ENCODE measurements around the gene GAREM1. TPM values are rescaled to one million over a fixed set of nuclear protein-coding genes. Genes with fewer than 3 reads are reported as not detected.

GAREM1 gene
- total RNA-seq, 2 experiments from 2014 or later, result 0.18 TPM; not detected in 1

DNA sequence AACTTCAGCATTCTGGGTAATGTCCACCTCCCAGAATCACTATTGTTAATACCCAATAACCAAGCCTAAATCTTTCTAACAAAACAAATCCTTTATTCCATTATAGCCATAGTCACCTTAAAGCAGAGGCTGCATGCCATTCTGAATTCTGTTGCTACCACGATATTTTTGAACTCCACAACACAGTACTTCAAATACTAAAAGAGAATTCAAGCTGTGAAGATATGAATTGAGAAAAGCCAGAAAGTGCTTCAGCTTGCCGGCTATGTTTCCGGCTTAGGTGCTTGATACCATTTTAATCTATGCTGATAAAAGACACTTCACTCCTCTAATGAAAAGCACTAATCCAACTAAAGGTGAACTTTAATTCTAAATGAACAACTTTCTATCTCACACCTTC is 41.3 kb downstream of the GAREM1 start:
- Mint-ChIP-seq H3K9me3 (peaks cover 3% of the 10 kb centered on the region), H3K27me3 (peaks cover 12% of the 10 kb centered on the region), H3K4me3 (no peak overlapping the region), H3K27ac (no peak overlapping the region), H3K4me1 (no peaks in the 10 kb centered on the region), H3K36me3 (ENCODE audit: low read depth) (no peaks in the 10 kb centered on the region)
- POLR2A ChIA-PET, result no interaction called here
- DNase-seq, result no peak
- CTCF ChIA-PET, result no interaction called here

DNA sequence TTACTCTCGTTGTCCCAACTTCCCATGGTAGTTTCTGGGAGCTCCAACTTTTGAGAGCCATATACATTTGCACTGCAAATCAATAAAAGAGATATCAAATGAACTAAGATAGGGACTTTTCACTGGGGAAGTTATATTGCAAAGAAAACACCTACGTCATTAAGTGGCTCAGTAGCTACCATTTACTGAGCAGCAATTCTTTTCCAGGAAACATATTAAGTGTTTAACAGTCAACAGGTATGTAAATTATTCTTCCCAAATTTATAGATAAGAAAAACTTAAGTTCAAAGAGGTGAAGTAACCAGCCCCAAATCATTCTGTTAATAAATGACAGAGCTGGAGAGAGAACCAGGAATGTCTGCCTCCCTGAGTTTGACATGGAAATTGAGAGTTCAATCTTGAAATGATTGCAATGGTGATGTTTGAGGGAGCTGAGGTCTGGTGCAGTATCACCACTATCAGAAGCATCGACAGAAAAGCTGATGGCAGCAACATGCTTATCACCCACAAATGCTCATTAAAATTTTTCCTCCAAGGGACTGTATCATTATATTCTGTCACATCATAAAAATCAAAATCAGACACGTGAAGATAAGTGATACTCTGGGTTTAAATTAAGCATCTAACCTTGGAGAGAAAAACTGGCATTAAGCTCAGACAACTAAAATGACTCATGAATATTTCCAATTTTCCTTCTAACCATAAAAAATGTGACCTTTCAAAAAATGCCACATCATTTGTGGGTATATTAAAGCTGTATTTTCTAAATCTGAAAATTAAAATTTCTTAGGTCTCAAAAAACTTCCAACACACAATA is 43.4 kb downstream of the GAREM1 start:
- Mint-ChIP-seq H3K27ac (no peak overlapping the region), H3K4me3 (no peak overlapping the region), H3K9me3 (peaks cover 3% of the 10 kb centered on the region), H3K27me3 (peaks cover 8% of the 10 kb centered on the region), H3K4me1 (no peaks in the 10 kb centered on the region), H3K36me3 (ENCODE audit: low read depth) (no peaks in the 10 kb centered on the region)
- ChIA-PET POLR2A (no interaction called here), CTCF (no interaction called here)
- DNase-seq, result no peak

DNA sequence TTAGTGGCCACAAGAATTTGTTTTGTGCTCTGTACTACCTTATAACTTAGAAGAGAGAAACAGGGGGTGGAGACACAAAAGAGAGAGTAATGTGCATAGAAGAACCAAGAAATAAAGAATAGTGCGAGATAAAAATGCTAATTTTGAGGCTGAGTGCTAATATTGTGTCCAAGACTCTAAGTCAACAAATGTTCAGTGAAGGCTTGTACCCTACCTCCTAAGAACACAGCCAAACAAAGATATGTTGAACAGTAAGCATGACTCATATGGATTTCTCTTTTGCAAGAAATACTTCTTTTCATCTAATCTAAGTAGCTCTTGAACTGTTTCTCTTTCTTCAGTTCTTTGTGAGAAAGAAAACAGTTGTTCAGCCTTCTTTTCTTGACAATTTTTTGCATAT is 45.2 kb downstream of the GAREM1 start:
- H3K27ac Mint-ChIP-seq, result no peak overlapping the region
- CTCF ChIA-PET, result no interaction called here
- POLR2A ChIA-PET, result no interaction called here

DNA sequence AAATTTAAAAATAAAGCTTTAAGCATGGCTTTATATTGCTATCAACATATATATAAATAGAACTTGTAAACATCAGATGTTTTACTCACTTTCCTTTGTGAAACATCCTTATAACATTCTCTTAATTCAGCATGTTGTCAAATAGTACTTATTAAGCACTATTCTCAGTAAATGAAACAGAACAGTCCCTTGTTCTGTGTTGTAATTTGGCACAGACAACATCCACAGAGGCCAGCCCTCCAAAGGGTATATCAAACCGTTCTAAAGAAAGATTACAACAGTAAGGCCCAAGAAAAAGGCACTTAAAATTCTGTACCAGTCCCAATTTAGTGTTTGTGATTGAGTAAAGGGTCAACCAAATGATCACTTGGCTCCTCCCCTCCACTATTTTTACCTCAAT is 46.0 kb downstream of the GAREM1 start:
- H3K27ac Mint-ChIP-seq, result no peak overlapping the region
- H3K4me1 Mint-ChIP-seq, result no peaks in the 10 kb centered on the region
- H3K9me3 Mint-ChIP-seq, result no peaks in the 10 kb centered on the region
- no peaks in the 10 kb centered on the region for H3K36me3 Mint-ChIP-seq (ENCODE audit: low read depth)
- DNase-seq, result no peak
- ChIA-PET POLR2A (no interaction called here), CTCF (no interaction called here)
- no peak overlapping the region for H3K4me3 Mint-ChIP-seq
- peaks cover 7% of the 10 kb centered on the region for H3K27me3 Mint-ChIP-seq

More for the DNA sequence above, 45.2 kb downstream of the GAREM1 start:
- Mint-ChIP-seq H3K36me3 (ENCODE audit: low read depth) (no peaks in the 10 kb centered on the region), H3K27me3 (peaks cover 10% of the 10 kb centered on the region), H3K4me3 (no peak overlapping the region), H3K4me1 (no peaks in the 10 kb centered on the region), H3K9me3 (no peaks in the 10 kb centered on the region)
- no peak for DNase-seq

DNA sequence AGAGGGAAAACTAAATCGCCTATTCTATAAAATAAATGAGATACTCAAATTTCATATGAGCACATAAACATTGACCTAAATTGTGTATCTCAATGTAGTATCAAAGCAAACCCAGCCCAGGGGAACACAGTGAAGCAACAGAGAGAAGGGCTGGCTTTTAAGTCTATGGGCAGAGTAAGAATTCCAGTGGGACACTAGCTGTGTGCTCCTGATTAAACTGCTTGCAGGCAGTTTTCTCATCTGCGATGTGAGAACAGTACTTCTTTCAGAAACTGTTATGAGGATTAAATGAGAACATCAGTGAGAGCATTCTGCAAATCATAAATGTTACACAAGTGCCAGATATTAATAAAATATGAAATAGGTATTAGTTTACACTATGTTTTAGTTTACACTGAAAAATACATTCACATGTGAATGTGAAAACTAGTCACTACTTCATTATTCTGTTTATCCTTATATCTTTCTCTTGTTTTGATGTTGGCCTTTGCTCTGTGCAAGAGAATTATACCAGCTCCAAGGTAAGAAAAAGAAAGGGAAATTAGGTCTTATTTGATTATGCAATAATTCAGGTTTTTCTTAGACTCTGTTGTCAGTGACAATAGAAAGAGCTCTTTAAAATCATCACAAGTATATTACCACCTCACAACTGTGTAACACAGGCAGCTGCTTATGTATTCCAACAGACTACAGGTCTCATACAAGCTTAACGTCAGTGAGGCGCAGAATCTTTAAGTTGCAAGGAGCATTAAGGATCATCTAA is 47.5 kb downstream of the GAREM1 start:
- no peak overlapping the region for H3K27ac Mint-ChIP-seq
- no peak for DNase-seq
- H3K4me1 Mint-ChIP-seq, result no peaks in the 10 kb centered on the region
- no peaks in the 10 kb centered on the region for H3K36me3 Mint-ChIP-seq (ENCODE audit: low read depth)
- no peaks in the 10 kb centered on the region for H3K9me3 Mint-ChIP-seq
- POLR2A ChIA-PET, result no interaction called here
- CTCF ChIA-PET, result no interaction called here
- peaks cover 2% of the 10 kb centered on the region for H3K27me3 Mint-ChIP-seq
- no peak overlapping the region for H3K4me3 Mint-ChIP-seq

DNA sequence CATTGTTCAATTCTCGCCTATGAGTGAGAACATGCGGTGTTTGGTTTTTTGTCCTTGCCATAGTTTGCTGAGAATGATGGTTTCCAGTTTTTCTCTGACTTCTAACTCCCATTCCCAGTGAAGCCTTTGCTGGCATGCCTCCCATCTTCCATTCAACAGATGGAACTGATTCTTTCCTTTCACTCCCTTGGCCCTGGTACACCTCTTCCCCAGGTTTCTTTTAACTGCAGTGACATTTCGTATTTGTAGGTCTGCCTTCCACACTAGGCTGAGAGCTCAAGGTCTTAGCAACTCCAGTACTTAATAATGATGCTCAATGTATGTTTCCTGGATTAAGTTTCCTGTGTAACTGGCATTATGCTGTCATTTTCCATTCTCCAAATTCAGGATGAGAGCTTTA is 48.5 kb downstream of the GAREM1 start:
- no peak overlapping the region for H3K4me3 Mint-ChIP-seq
- CTCF ChIA-PET, result no interaction called here
- H3K4me1 Mint-ChIP-seq, result no peaks in the 10 kb centered on the region

DNA sequence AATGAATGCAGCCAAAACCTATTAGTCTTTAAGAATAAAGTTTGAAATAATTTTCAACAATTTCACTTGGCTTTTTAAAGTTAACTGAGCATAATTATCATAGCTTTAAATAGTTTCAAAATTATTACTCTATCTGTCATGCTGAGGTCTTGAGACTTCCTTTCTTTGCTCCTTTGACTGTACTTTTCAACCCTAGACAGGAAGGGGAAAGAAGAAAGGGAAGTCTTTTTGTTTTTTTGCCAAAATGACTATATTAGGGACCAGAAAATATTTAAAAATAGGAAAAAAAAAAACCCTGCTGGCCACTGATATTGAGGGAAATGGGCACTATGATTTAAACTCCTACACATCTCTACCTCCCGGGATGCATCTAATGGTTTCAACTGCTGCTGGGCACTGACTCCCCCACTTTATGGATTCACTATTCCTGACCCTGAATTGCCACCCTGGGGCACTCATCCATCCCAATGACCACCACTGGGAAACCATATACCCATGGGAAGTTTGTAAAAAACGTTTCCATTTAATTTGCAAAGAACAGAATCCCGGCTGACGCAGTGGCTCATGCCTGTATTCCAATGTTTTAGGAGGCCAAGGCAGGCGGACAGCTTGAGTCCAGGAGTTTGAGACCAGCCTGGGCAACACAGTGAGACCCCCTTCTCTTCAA is 50.5 kb downstream of the GAREM1 start:
- no peak overlapping the region for H3K4me3 Mint-ChIP-seq
- H3K4me1 Mint-ChIP-seq, result no peaks in the 10 kb centered on the region
- POLR2A ChIA-PET, result no interaction called here
- DNase-seq, result no peak
- H3K36me3 Mint-ChIP-seq (ENCODE audit: low read depth), result no peaks in the 10 kb centered on the region
- H3K27me3 Mint-ChIP-seq, result peaks cover 4% of the 10 kb centered on the region
- H3K9me3 Mint-ChIP-seq, result no peaks in the 10 kb centered on the region
- CTCF ChIA-PET, result no interaction called here
- no peak overlapping the region for H3K27ac Mint-ChIP-seq

More for the DNA sequence above, 48.5 kb downstream of the GAREM1 start:
- DNase-seq, result no peak
- Mint-ChIP-seq H3K9me3 (no peaks in the 10 kb centered on the region), H3K27me3 (peaks cover 2% of the 10 kb centered on the region), H3K36me3 (ENCODE audit: low read depth) (no peaks in the 10 kb centered on the region), H3K27ac (no peak overlapping the region)
- POLR2A ChIA-PET, result no interaction called here

DNA sequence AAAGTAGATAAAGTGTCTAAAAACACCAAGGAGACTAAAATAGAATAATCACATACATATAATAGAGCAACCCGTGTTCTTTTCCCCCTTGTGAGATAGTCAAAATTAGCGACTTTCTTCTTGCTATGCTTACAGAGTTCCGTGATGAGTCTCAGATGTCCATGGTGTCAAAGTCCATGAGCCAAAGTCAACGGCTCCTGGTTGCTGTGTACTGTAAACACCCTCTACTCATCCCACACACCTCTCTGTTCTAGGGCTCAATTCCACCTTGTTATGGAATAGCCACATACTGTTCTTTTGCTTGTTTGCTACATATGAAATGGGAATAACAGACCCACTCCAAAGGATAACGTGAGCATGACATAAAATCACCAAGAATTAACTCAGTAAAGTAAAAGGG is 52.5 kb downstream of the GAREM1 start:
- H3K27me3 Mint-ChIP-seq, result peaks cover 5% of the 10 kb centered on the region
- no peak overlapping the region for H3K4me3 Mint-ChIP-seq
- ChIA-PET POLR2A (no interaction called here), CTCF (no interaction called here)
- H3K27ac Mint-ChIP-seq, result no peak overlapping the region
- no peaks in the 10 kb centered on the region for H3K4me1 Mint-ChIP-seq
- H3K36me3 Mint-ChIP-seq (ENCODE audit: low read depth), result no peaks in the 10 kb centered on the region
- no peaks in the 10 kb centered on the region for H3K9me3 Mint-ChIP-seq
- DNase-seq, result no peak

DNA sequence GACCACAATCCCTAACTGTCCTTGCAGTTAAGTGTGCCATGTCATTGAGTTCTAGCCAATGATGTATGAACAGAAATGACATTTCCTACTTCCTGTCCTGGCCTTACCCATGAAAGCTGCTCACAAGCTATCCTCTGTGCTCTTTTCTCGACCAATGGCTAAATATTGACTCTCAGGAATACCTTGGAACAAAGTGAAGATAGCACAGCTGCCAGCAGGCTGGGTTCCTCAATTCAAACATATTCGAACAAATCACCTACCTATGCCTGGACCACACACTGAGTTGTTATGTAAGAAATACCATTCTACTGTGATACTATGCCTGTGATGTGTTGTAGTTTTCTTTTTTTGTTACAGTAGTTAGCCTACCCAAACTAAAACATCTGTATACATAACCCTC is 65.1 kb downstream of the GAREM1 start:
- CTCF ChIA-PET, result no interaction called here
- no peaks in the 10 kb centered on the region for H3K36me3 Mint-ChIP-seq (ENCODE audit: low read depth)
- DNase-seq, result no peak
- no peaks in the 10 kb centered on the region for H3K9me3 Mint-ChIP-seq
- POLR2A ChIA-PET, result no interaction called here
- no peaks in the 10 kb centered on the region for H3K4me1 Mint-ChIP-seq
- no peaks in the 10 kb centered on the region for H3K27me3 Mint-ChIP-seq
- H3K4me3 Mint-ChIP-seq, result no peak overlapping the region
- no peak overlapping the region for H3K27ac Mint-ChIP-seq

DNA sequence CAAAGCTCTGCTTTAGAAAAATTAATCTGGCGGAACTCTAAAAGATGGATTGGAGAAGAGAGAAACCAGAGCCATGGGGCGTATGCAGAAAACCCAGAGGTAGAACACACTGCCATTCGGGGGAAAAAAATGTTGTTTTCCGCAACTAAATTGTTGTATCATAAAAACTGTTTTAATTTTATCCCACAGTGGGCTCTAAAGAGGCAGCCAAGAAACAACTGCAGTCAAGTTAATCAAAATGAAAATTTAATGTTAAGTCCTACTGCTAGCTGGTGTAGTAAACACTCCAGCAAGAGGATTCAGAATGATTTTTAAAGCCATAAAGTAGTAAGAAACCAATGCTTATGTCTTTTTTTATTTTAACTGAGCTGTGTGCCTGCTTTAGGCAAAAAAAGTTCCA is 69.1 kb downstream of the GAREM1 start:
- CTCF ChIA-PET, result no interaction called here
- Mint-ChIP-seq H3K4me1 (no peaks in the 10 kb centered on the region), H3K36me3 (ENCODE audit: low read depth) (no peaks in the 10 kb centered on the region), H3K27me3 (no peaks in the 10 kb centered on the region), H3K27ac (no peak overlapping the region), H3K9me3 (peaks cover 2% of the 10 kb centered on the region), H3K4me3 (no peak overlapping the region)
- DNase-seq, result no peak
- POLR2A ChIA-PET, result no interaction called here

DNA sequence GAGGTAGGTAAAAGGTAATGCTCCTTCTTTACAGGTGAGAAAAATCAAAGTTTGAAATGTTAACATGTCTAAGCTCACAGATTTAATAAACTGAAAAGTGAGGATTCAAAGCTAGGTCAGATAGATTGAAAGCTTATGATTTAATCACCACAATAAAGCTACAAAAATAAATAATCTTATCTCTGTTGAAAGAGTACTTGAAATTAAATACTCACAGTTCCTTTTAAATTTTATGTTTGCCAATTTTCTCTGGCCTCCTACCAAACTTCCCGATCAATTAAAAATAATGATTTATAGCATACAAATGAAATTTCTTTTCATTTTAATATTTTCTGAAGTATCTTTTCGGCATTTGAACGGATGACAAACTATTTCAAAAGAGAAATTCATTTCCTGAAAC is 77.3 kb downstream of the GAREM1 start:
- Mint-ChIP-seq H3K4me3 (no peak overlapping the region), H3K27me3 (peaks cover 2% of the 10 kb centered on the region), H3K9me3 (no peaks in the 10 kb centered on the region), H3K36me3 (ENCODE audit: low read depth) (no peaks in the 10 kb centered on the region), H3K27ac (no peak overlapping the region), H3K4me1 (no peaks in the 10 kb centered on the region)
- CTCF ChIA-PET, result no interaction called here
- DNase-seq, result no peak
- POLR2A ChIA-PET, result no interaction called here

DNA sequence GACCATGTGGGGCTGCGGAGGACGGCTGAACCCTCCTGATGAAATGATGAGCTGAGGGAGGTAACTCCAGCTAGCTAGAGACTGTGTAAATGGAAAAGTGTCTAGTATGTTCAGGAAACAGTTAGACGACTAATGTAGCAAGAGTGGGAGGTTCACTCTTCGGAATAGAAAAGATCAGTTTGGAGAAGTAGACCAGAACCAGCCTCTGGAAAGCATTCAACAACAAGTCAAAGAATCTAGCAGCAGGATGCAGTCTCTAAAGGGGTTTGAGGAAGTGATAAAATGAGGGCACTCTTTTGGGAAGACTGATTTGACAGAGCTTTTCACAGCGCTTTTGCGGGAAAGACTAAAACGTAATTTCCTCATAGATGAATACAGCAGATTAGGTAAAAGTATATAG is 79.6 kb downstream of the GAREM1 start:
- Mint-ChIP-seq H3K4me1 (no peaks in the 10 kb centered on the region), H3K36me3 (ENCODE audit: low read depth) (no peaks in the 10 kb centered on the region), H3K9me3 (no peaks in the 10 kb centered on the region), H3K4me3 (no peak overlapping the region), H3K27me3 (peaks cover 2% of the 10 kb centered on the region), H3K27ac (no peak overlapping the region)
- POLR2A ChIA-PET, result no interaction called here
- no peak for DNase-seq
- CTCF ChIA-PET, result no interaction called here

DNA sequence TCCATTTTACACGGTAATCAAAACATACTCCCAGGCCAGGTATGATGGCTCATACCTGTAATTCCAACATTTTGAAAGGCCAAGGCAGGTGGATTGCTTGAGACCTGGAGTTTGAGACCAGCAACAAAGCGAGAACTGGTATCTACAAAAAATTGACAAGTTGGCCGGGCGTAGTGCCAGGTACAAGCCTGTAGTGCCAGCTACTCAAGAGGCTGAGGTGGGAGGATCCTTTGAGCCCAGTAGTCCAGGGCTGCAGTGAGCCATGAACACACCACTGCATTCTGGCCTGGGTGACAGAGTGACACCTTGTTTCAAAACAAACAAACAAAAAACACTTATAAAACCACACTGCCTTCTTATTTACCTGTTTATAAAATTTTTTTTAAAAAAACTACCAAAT is 80.8 kb downstream of the GAREM1 start:
- no peaks in the 10 kb centered on the region for H3K36me3 Mint-ChIP-seq (ENCODE audit: low read depth)

DNA sequence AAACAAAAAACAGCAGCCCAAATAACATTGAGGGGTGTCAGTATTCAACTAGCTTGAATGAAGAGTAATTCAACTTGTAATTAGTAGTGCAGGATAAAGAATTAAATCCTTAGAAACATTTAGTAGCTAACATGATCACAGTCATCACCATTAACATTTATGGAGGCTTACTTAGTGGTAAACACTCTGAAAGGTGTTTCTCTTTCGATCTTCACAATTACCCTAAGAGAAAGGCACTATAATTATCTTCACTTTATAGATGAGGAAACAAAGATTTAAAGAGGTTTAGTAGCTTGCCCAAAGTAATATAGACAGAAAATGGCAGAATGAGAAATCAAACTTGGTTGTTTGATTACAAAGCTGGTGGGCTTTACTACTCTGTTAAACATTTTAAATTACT is 81.5 kb downstream of the GAREM1 start:
- Mint-ChIP-seq H3K27ac (no peak overlapping the region), H3K4me3 (no peak overlapping the region), H3K27me3 (peaks cover 9% of the 10 kb centered on the region), H3K36me3 (ENCODE audit: low read depth) (no peaks in the 10 kb centered on the region), H3K4me1 (no peaks in the 10 kb centered on the region), H3K9me3 (no peaks in the 10 kb centered on the region)
- POLR2A ChIA-PET, result no interaction called here
- CTCF ChIA-PET, result no interaction called here
- no peak for DNase-seq

More for the DNA sequence above, 80.8 kb downstream of the GAREM1 start:
- no peaks in the 10 kb centered on the region for H3K9me3 Mint-ChIP-seq
- peaks cover 5% of the 10 kb centered on the region for H3K27me3 Mint-ChIP-seq
- H3K4me1 Mint-ChIP-seq, result no peaks in the 10 kb centered on the region
- H3K4me3 Mint-ChIP-seq, result no peak overlapping the region
- CTCF ChIA-PET, result no interaction called here
- DNase-seq, result no peak
- POLR2A ChIA-PET, result no interaction called here
- no peak overlapping the region for H3K27ac Mint-ChIP-seq

Data from activated CD4-positive, alpha-beta memory T cell treated with anti-CD3 and anti-CD28 coated beads, Interleukin-2, amount 10 ng/mL, durations not matched to agents 7 days and 5 days (primary cell).